Measurements from ENCODE around the gene RPL7A. TPM values are rescaled to one million over a fixed set of nuclear protein-coding genes. Genes with fewer than 3 reads are reported as not detected.

Gene RPL7A
- total and polyA plus RNA-seq, 2 donors (not counting 3 experiments of a cell fraction or from before 2014, with no cell fraction given) = 2,112 to 2,329 TPM

DNA sequence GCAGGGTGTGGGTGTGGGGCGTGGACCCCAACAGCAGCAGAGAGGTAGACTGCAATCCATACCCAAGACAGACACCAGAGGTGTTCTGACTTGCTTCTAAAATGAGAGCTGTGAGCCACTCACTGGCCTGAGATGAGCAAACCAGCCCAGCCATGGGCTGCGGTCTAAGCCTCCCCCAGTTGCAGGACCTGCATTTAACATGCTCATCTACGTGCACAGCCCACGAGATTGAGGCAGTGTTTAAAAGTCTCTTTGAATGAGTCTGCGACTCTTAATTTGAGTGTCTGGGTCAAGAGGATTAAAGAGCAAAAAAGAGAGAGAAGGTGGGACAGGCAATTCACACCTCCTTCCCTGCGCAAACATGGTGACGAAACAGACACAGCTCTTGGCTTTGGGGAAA is 21.9 kb downstream of the RPL7A start:
- Histone ChIP-seq H3K4me2 (ENCODE audit: insufficient read depth, low read length) (no peak overlapping the region), H3K9ac (replicated peaks; ENCODE audit: extremely low read depth, insufficient read depth, low read length) (no peak overlapping the region), H3K27ac (ENCODE audit: insufficient read depth, low read depth, low read length) (no peak overlapping the region), H3K4me1 (ENCODE audit: control insufficient read depth, extremely low read depth, insufficient read depth, low read length) (peaks cover 20% of the 10 kb centered on the region), H3K27me3 (ENCODE audit: control insufficient read depth in 2 of 2, insufficient read depth in 2 of 2, low read length in 2 of 2) (no peaks in the 10 kb centered on the region), H3K79me2 (ENCODE audit: control insufficient read depth, insufficient read depth, low read length) (peaks cover 99% of the 10 kb centered on the region), H3K4me3 (replicated peaks in 1 of 3; ENCODE audit: insufficient read depth in 1 of 3, low read depth in 1 of 3, low read length in 3 of 3) (no peak overlapping the region), H2AFZ (ENCODE audit: low read depth, low read length) (no peak overlapping the region), H4K20me1 (replicated peaks; ENCODE audit: control insufficient read depth, extremely low read depth, insufficient read depth, low read length) (peaks cover 2% of the 10 kb centered on the region), H3K9me3 (replicated peaks; ENCODE audit: control insufficient read depth, insufficient read depth, low read length) (no peaks in the 10 kb centered on the region), H3K36me3 (ENCODE audit: control insufficient read depth in 2 of 2, extremely low read depth in 1 of 2, insufficient read depth in 2 of 2, low read length in 2 of 2) (peaks cover 14 to 51% of the 10 kb centered on the region in 2 experiments), H3K9me1 (replicated peaks; ENCODE audit: control insufficient read depth, extremely low read depth, insufficient read depth, low read length) (no peaks in the 10 kb centered on the region)
- TF ChIP-seq EZH2 (IDR thresholded peaks at IDR 0.05; ENCODE audit: borderline replicate concordance, low read depth, low read length, severe bottlenecking) (no peak), JUN (IDR thresholded peaks at IDR 0.05; ENCODE audit: borderline replicate concordance, insufficient read depth, insufficient read length, low read depth) (no peak), FOS (IDR thresholded peaks at IDR 0.05; ENCODE audit: borderline replicate concordance, insufficient read depth, low read length) (no peak), POLR2AphosphoS5 (IDR thresholded peaks at IDR 0.05; ENCODE audit: insufficient read depth, low read depth, low read length) (no peak), MYC (IDR thresholded peaks at IDR 0.05; ENCODE audit: low read depth, low read length) (no peak), POLR2A (IDR thresholded peaks at IDR 0.05; ENCODE audit: low read depth, low read length) (no peak), GATA2 (IDR thresholded peaks at IDR 0.05; ENCODE audit: insufficient read depth, insufficient read length, low read depth, low read length) (no peak)
- TF ChIP-seq, protein P1, sequence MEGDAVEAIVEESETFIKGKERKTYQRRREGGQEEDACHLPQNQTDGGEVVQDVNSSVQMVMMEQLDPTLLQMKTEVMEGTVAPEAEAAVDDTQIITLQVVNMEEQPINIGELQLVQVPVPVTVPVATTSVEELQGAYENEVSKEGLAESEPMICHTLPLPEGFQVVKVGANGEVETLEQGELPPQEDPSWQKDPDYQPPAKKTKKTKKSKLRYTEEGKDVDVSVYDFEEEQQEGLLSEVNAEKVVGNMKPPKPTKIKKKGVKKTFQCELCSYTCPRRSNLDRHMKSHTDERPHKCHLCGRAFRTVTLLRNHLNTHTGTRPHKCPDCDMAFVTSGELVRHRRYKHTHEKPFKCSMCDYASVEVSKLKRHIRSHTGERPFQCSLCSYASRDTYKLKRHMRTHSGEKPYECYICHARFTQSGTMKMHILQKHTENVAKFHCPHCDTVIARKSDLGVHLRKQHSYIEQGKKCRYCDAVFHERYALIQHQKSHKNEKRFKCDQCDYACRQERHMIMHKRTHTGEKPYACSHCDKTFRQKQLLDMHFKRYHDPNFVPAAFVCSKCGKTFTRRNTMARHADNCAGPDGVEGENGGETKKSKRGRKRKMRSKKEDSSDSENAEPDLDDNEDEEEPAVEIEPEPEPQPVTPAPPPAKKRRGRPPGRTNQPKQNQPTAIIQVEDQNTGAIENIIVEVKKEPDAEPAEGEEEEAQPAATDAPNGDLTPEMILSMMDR (IDR thresholded peaks at IDR 0.05; ENCODE audit: extremely low read depth in 1 of 2, insufficient read depth in 1 of 2, low read depth in 1 of 2, low read length in 2 of 2) = no peak
- TF ChIP-seq, protein P2, sequence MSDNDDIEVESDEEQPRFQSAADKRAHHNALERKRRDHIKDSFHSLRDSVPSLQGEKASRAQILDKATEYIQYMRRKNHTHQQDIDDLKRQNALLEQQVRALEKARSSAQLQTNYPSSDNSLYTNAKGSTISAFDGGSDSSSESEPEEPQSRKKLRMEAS (IDR thresholded peaks at IDR 0.05; ENCODE audit: insufficient read depth, insufficient read length) = no peak
- intact Hi-C loops (cut with micrococcal nuclease) (no loop called here), dilution Hi-C loops (cut with MboI; ENCODE audit: extremely low pct_ligation_motif_present, low sequenced_read_pairs) (no loop called here)
- CTCF ChIA-PET = no interaction called here
- POLR2A ChIA-PET = no interaction called here
- DNase-seq (ENCODE audit: low read depth, low spot score) = no peak
- no peak for FAIRE-seq
- no TSS peak for BruUV-seq (replicated peaks)
